Activated CD4-positive, alpha-beta memory T cell treated with anti-CD3 and anti-CD28 coated beads for 36 hours (primary cell): ENCODE data around the gene NDRG3. TPM values are rescaled to one million over a fixed set of nuclear protein-coding genes. Genes with fewer than 3 reads are reported as not detected.
"Not testable (repeated sequence)": the region's sequence is repeated elsewhere in the genome, so short reads cannot be mapped to it uniquely, and the experiment has no call there.

Experiments used
- CTCF ChIA-PET: fragments of 350-600 bp; sonication (Branson Sonifier 250); formaldehyde crosslinking; loops from one replicate; lab custom pipeline; 2021; ENCODE audit warnings: antibody characterized with exemption, inconsistent platforms; lab: Charles Lee
- POLR2A ChIA-PET: fragments of 350-600 bp; sonication (Branson Sonifier 250); formaldehyde crosslinking; loops from one replicate; lab custom pipeline; 2021; ENCODE audit warnings: antibody characterized with exemption; lab: Charles Lee
- DNase-seq: peaks from one replicate; pipeline ENCODE4 v3.0.0-alpha.2; 2020
- H3K27ac Mint-ChIP-seq: one replicate; pipeline ENCODE4 v1.8.0; 2021; ENCODE audit warnings: mixed read lengths
- H3K27me3 Mint-ChIP-seq: one replicate; pipeline ENCODE4 v1.8.0; 2021; ENCODE audit warnings: mixed read lengths
- H3K36me3 Mint-ChIP-seq: one replicate; pipeline ENCODE4 v1.8.0; 2021; ENCODE audit warnings: mixed read lengths
- H3K4me1 Mint-ChIP-seq: one replicate; pipeline ENCODE4 v1.8.0; 2021; ENCODE audit warnings: low read depth, mixed read lengths
- H3K4me3 Mint-ChIP-seq: one replicate; pipeline ENCODE4 v1.8.0; 2021; ENCODE audit warnings: mild to moderate bottlenecking, mixed read lengths
- H3K9me3 Mint-ChIP-seq: one replicate; pipeline ENCODE4 v1.8.0; 2021; ENCODE audit warnings: mixed read lengths
- intact Hi-C: fragments of 100-400 bp; cut with micrococcal nuclease; formaldehyde crosslinking; loops from one replicate; pipeline ENCODE4 v1.15.1; 2023
- total RNA-seq, 2 experiments: library from RNA; stranded (reverse); gene quantifications; one replicate each; pipeline ENCODE4 v1.2.3, GENCODE V29; 2021

Gene NDRG3
- total RNA-seq, 2 experiments from 2014 or later = 29.9 to 33.1 TPM

- ChIA-PET CTCF (no interaction called here), POLR2A (no interaction called here)
- no peak for DNase-seq
- Mint-ChIP-seq H3K27ac (no peak overlapping the region), H3K27me3 (no peaks in the 10 kb centered on the region), H3K9me3 (no peaks in the 10 kb centered on the region), H3K4me1 (no peaks in the 10 kb centered on the region), H3K4me3 (no peak overlapping the region), H3K36me3 (no peaks in the 10 kb centered on the region)
- intact Hi-C loops = no loop called here
Observed at GRCh38 chr20:36688630-36689029, 57.3 kb downstream of the NDRG3 start.

- intact Hi-C loops = no loop called here
- ChIA-PET CTCF (no interaction called here), POLR2A (no interaction called here)
- Mint-ChIP-seq H3K36me3 (no peaks in the 10 kb centered on the region), H3K27ac (no peak overlapping the region), H3K9me3 (no peaks in the 10 kb centered on the region), H3K4me1 (no peaks in the 10 kb centered on the region), H3K27me3 (no peaks in the 10 kb centered on the region), H3K4me3 (no peak overlapping the region)
- no peak for DNase-seq
Observed at GRCh38 chr20:36687850-36688249, 58.0 kb downstream of the NDRG3 start.

GRCh38 chr20:36686944-36687343, 58.9 kb downstream of the NDRG3 start:
- ChIA-PET CTCF (interaction anchor here (1.4 kb wide), 1 partner anchor 122 kb away, joined by 3 read pairs; no protein-coding TSS in a partner anchor), POLR2A (no interaction called here)
- intact Hi-C loops = no loop called here
- no peak for DNase-seq
- H3K27me3 Mint-ChIP-seq = no peaks in the 10 kb centered on the region
- no peak overlapping the region for H3K27ac Mint-ChIP-seq
- H3K36me3 Mint-ChIP-seq = peaks cover 3% of the 10 kb centered on the region
- no peaks in the 10 kb centered on the region for H3K4me1 Mint-ChIP-seq
- H3K4me3 Mint-ChIP-seq = no peak overlapping the region
- no peaks in the 10 kb centered on the region for H3K9me3 Mint-ChIP-seq

GRCh38 chr20:36686504-36686903, 59.4 kb downstream of the NDRG3 start:
- peaks cover 3% of the 10 kb centered on the region for H3K36me3 Mint-ChIP-seq
- no peaks in the 10 kb centered on the region for H3K9me3 Mint-ChIP-seq
- DNase-seq = no peak
- no peak overlapping the region for H3K4me3 Mint-ChIP-seq
- CTCF ChIA-PET = interaction anchor here (1.4 kb wide), 1 partner anchor 122 kb away, joined by 3 read pairs; no protein-coding TSS in a partner anchor
- H3K27ac Mint-ChIP-seq = no peak overlapping the region
- POLR2A ChIA-PET = no interaction called here
- no peaks in the 10 kb centered on the region for H3K4me1 Mint-ChIP-seq
- no peaks in the 10 kb centered on the region for H3K27me3 Mint-ChIP-seq
- intact Hi-C loops = no loop called here

GRCh38 chr20:36684747-36685146, 61.1 kb downstream of the NDRG3 start:
- DNase-seq = no peak
- CTCF ChIA-PET = no interaction called here
- H3K4me1 Mint-ChIP-seq = no peaks in the 10 kb centered on the region
- no peaks in the 10 kb centered on the region for H3K9me3 Mint-ChIP-seq
- no peak overlapping the region for H3K4me3 Mint-ChIP-seq
- H3K36me3 Mint-ChIP-seq = peaks cover 3% of the 10 kb centered on the region
- POLR2A ChIA-PET = no interaction called here
- intact Hi-C loops = no loop called here
- H3K27ac Mint-ChIP-seq = no peak overlapping the region
- no peaks in the 10 kb centered on the region for H3K27me3 Mint-ChIP-seq

GRCh38 chr20:36682311-36682710, 63.6 kb downstream of the NDRG3 start:
- Mint-ChIP-seq H3K9me3 (no peaks in the 10 kb centered on the region), H3K4me3 (no peak overlapping the region), H3K27ac (no peak overlapping the region), H3K4me1 (no peaks in the 10 kb centered on the region), H3K36me3 (peaks cover 3% of the 10 kb centered on the region), H3K27me3 (no peaks in the 10 kb centered on the region)
- CTCF ChIA-PET = interaction anchor here (0.7 kb wide), 1 partner anchor 70 kb away, joined by 3 read pairs; no protein-coding TSS in a partner anchor
- intact Hi-C loops = no loop called here
- POLR2A ChIA-PET = no interaction called here
- DNase-seq = no peak

- no peaks in the 10 kb centered on the region for H3K9me3 Mint-ChIP-seq
- intact Hi-C loops = no loop called here
- ChIA-PET CTCF (interaction anchor here (2.0 kb wide), 1 partner anchor 131 kb away, joined by 4 read pairs; no protein-coding TSS in a partner anchor), POLR2A (no interaction called here)
- H3K27ac Mint-ChIP-seq = no peak overlapping the region
- H3K4me3 Mint-ChIP-seq = no peak overlapping the region
- peaks cover 3% of the 10 kb centered on the region for H3K36me3 Mint-ChIP-seq
- DNase-seq = no peak
- no peaks in the 10 kb centered on the region for H3K27me3 Mint-ChIP-seq
- no peaks in the 10 kb centered on the region for H3K4me1 Mint-ChIP-seq
Observed at GRCh38 chr20:36677422-36677771, 68.5 kb downstream of the NDRG3 start.

- Mint-ChIP-seq H3K4me3 (no peak overlapping the region), H3K27ac (no peak overlapping the region), H3K9me3 (no peaks in the 10 kb centered on the region), H3K36me3 (no peaks in the 10 kb centered on the region), H3K27me3 (no peaks in the 10 kb centered on the region), H3K4me1 (no peaks in the 10 kb centered on the region)
- intact Hi-C loops = no loop called here
- CTCF ChIA-PET = interaction anchor here (0.8 to 2.0 kb wide), 2 partner anchors 79 to 132 kb away, joined by 3 to 4 read pairs; no protein-coding TSS in a partner anchor
- DNase-seq = no peak
- POLR2A ChIA-PET = no interaction called here
Observed at GRCh38 chr20:36676701-36677421, 69.0 kb downstream of the NDRG3 start.

GRCh38 chr20:36675545-36675944, 70.3 kb downstream of the NDRG3 start:
- H3K27me3 Mint-ChIP-seq = not testable (repeated sequence)

GRCh38 chr20:36672991-36673390, 72.9 kb downstream of the NDRG3 start:
- peaks cover 2% of the 10 kb centered on the region for H3K36me3 Mint-ChIP-seq
- H3K27ac Mint-ChIP-seq = no peak overlapping the region
- no peaks in the 10 kb centered on the region for H3K4me1 Mint-ChIP-seq
- CTCF ChIA-PET = interaction anchor here (1.0 kb wide), 1 partner anchor 134 kb away, joined by 4 read pairs; no protein-coding TSS in a partner anchor
- no peaks in the 10 kb centered on the region for H3K27me3 Mint-ChIP-seq
- H3K9me3 Mint-ChIP-seq = no peaks in the 10 kb centered on the region
- H3K4me3 Mint-ChIP-seq = no peak overlapping the region
- intact Hi-C loops = no loop called here
- no peak for DNase-seq
- POLR2A ChIA-PET = no interaction called here

More at GRCh38 chr20:36675545-36675944, 70.3 kb downstream of the NDRG3 start:
- H3K9me3 Mint-ChIP-seq, H3K4me3 Mint-ChIP-seq, CTCF ChIA-PET, H3K27ac Mint-ChIP-seq, H3K36me3 Mint-ChIP-seq, H3K4me1 Mint-ChIP-seq, POLR2A ChIA-PET, DNase-seq, intact Hi-C loops: not testable (repeated sequence)

GRCh38 chr20:36670665-36671357, 75.1 kb downstream of the NDRG3 start:
- H3K27me3 Mint-ChIP-seq = no peaks in the 10 kb centered on the region
- ChIA-PET CTCF (interaction anchor here (0.7 to 1.2 kb wide), 3 partner anchors 84 to 678 kb away, joined by 3 to 4 read pairs (median 3); no protein-coding TSS in a partner anchor), POLR2A (no interaction called here)
- no peak for DNase-seq
- H3K9me3 Mint-ChIP-seq = no peaks in the 10 kb centered on the region
- no peaks in the 10 kb centered on the region for H3K4me1 Mint-ChIP-seq
- H3K4me3 Mint-ChIP-seq = no peak overlapping the region
- no peak overlapping the region for H3K27ac Mint-ChIP-seq
- peaks cover 2% of the 10 kb centered on the region for H3K36me3 Mint-ChIP-seq
- intact Hi-C loops = no loop called here

GRCh38 chr20:36666181-36666740, 79.6 kb downstream of the NDRG3 start:
- peaks cover 7% of the 10 kb centered on the region for H3K36me3 Mint-ChIP-seq
- ChIA-PET CTCF (interaction anchor here (0.6 to 1.2 kb wide), 5 partner anchors 14 to 142 kb away, joined by 3 to 8 read pairs (median 4); no protein-coding TSS in a partner anchor), POLR2A (no interaction called here)
- no peak overlapping the region for H3K4me3 Mint-ChIP-seq
- intact Hi-C loops = no loop called here
- DNase-seq = no peak
- no peaks in the 10 kb centered on the region for H3K27me3 Mint-ChIP-seq
- no peaks in the 10 kb centered on the region for H3K9me3 Mint-ChIP-seq
- H3K4me1 Mint-ChIP-seq = no peaks in the 10 kb centered on the region
- H3K27ac Mint-ChIP-seq = no peak overlapping the region
